Stomach (tissue), 9 donors: ENCODE data around the gene GUCY1A1. TPM values are rescaled to one million over a fixed set of nuclear protein-coding genes. Genes with fewer than 3 reads are reported as not detected.

Experiments used
- DNase-seq, 2 donors: peaks; one replicate each; pipeline versions ENCODE4 v3.0.0 to v3.0.0-alpha.2; 2013 to 2019
- H3K27ac ChIP-seq, 5 donors: fragments of 200-600 bp in 4 of 5; sonication (generic) in 4 of 5; one replicate each; pipeline ENCODE4 v1.5.1; 2013 to 2019; ENCODE audit warnings: mild to moderate bottlenecking in 1 of 5, moderate library complexity in 1 of 5
- H3K27me3 ChIP-seq, 3 donors: fragments of 200-600 bp; sonication (generic); one replicate each; pipeline ENCODE4 v1.5.1; 2017 to 2019; ENCODE audit warnings: mixed run types in 1 of 3
- H3K36me3 ChIP-seq, 4 donors: fragments of 200-600 bp; sonication (generic); 1 replicate in 3 of 4; 2 replicates in 1 of 4; pipeline ENCODE4 v1.5.1; 2016 to 2019
- H3K4me1 ChIP-seq, 4 donors: fragments of 200-600 bp; sonication (generic); one replicate each; pipeline ENCODE4 v1.5.1; 2016 to 2019
- H3K4me3 ChIP-seq, 4 donors: fragments of 200-600 bp; sonication (generic) in 3 of 4; one replicate each; pipeline ENCODE4 v1.5.1; 2016 to 2019; ENCODE audit warnings: mild to moderate bottlenecking in 1 of 4
- H3K9me3 ChIP-seq, 4 donors: fragments of 200-600 bp; sonication (generic); one replicate each; pipeline ENCODE4 v1.5.1; 2016 to 2019
- EP300 ChIP-seq: sonication (generic); formaldehyde crosslinking; IDR thresholded peaks from one replicate; pipeline ENCODE4 v1.6.1; 2017; ENCODE audit warnings: antibody characterized with exemption
- POLR2A ChIP-seq, 4 donors: fragments of 450-650 bp; IDR thresholded peaks; one replicate each; pipeline ENCODE4 v1.6.1; 2016; ENCODE audit warnings: antibody characterized with exemption in 4 of 4, control low read depth in 2 of 4, mild to moderate bottlenecking in 1 of 4, moderate library complexity in 1 of 4
- POLR2AphosphoS5 ChIP-seq, 3 donors: sonication (generic); formaldehyde crosslinking; IDR thresholded peaks; one replicate each; pipeline ENCODE4 v1.6.1; 2016; ENCODE audit warnings: antibody characterized with exemption in 3 of 3
- WGBS, 5 donors: extraction: QIAGEN DNeasy Blood & Tissue Kit in 3 of 5; methylation state at CpG; one replicate each; pipeline versions ENCODE4 v1.1.5 to v1.1.7; 2013 to 2018; 5-methylcytosine and 5-hydroxymethylcytosine counted together
- intact Hi-C: fragments of 100-400 bp; cut with DNase I; formaldehyde crosslinking; loops from one replicate; pipeline ENCODE4 v1.15.1; 2023; ENCODE audit warnings: low total_unique reads
- polyA plus RNA-seq, 3 donors: library from polyadenylated mRNA; stranded (reverse); fragments of 200-250 nt; gene quantifications; one replicate each; pipeline ENCODE4 v1.2.3, GENCODE V29; 2013
- total RNA-seq, 5 donors: library from RNA; depleted of rRNA; stranded (reverse); fragments of >200 nt; gene quantifications; one replicate each; pipeline versions ENCODE4 v1.1.0 to v1.2.3, GENCODE V29; 2014 to 2016
- TF ChIP-seq, protein P1 (sequence below), 7 experiments: fragments of 450-650 bp in 4 of 7; fragments of 200-600 bp in 3 of 7; sonication (generic) in 3 of 7; IDR thresholded peaks; one replicate each; pipeline ENCODE4 v1.5.1; 2016 to 2019; ENCODE audit warnings: antibody characterized with exemption in 7 of 7, control low read depth in 2 of 7, mild to moderate bottlenecking in 1 of 7
- donor health status: healthy with polysubstance abuse.
- donor health status: Bipolar disorder and iron deficiency.
- donor health status: healthy.

The GUCY1A1 gene
- total and polyA plus RNA-seq, 8 donors = 4.1 to 49.1 (median 12.2) TPM

DNA sequence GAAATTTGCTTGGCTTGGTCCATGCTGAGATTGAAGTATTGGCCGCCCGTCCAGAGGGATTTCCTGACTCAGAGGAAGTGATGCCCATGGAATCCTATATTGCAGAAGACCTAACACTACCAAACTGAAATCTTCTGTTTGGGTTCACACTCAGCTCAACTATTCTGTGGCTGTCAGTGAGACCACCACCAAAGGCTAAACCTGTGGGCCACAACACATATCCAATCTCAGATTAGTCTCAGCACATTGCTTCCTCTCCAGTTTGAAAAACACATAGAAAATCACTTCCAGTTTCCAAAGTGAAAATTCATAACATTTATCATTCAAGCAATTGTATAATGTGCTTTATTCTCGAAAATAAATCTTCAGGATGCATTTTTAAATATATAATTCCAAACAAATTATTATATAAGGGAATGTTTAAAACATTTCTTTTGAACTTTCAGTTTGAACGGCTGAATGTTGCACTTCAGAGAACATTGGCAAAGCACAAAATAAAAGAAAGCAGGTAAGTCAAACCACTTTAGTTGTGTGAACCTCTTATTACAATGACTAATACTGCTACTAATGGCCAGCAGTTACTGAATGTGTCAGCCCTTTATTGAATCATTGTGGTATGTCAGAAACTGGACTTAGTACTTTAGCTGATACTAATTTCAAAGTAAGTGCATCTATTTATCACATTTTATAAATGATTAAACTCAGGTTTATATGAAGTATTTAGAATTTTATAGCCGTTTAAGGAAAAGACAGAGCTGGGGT, 37.0 kb downstream of the GUCY1A1 start:
- Histone ChIP-seq H3K27me3 (no peaks in the 10 kb centered on the region), H3K4me3 (no peak overlapping the region), H3K9me3 (peaks cover 0 to under 1% (median 0%) of the 10 kb centered on the region in 4 donors), H3K27ac (no peak overlapping the region), H3K4me1 (peaks cover 0 to 11% (median 0%) of the 10 kb centered on the region in 4 donors), H3K36me3 (peaks cover 0 to 6% (median under 1%) of the 10 kb centered on the region in 4 donors)
- 72 to 83% (median 79%) methylated on average over 5 of the region's 5 CpGs for WGBS, 5 donors
- TF ChIP-seq POLR2AphosphoS5 (IDR thresholded peaks at IDR 0.05) = no peak
- no peak for TF ChIP-seq EP300
- TF ChIP-seq POLR2A (IDR thresholded peaks at IDR 0.05) = no peak
- TF ChIP-seq, protein P1, sequence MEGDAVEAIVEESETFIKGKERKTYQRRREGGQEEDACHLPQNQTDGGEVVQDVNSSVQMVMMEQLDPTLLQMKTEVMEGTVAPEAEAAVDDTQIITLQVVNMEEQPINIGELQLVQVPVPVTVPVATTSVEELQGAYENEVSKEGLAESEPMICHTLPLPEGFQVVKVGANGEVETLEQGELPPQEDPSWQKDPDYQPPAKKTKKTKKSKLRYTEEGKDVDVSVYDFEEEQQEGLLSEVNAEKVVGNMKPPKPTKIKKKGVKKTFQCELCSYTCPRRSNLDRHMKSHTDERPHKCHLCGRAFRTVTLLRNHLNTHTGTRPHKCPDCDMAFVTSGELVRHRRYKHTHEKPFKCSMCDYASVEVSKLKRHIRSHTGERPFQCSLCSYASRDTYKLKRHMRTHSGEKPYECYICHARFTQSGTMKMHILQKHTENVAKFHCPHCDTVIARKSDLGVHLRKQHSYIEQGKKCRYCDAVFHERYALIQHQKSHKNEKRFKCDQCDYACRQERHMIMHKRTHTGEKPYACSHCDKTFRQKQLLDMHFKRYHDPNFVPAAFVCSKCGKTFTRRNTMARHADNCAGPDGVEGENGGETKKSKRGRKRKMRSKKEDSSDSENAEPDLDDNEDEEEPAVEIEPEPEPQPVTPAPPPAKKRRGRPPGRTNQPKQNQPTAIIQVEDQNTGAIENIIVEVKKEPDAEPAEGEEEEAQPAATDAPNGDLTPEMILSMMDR (IDR thresholded peaks at IDR 0.05) = no peak
- peak in 1 of 2 donors; percentile 21 for DNase-seq
- intact Hi-C loops = no loop called here

DNA sequence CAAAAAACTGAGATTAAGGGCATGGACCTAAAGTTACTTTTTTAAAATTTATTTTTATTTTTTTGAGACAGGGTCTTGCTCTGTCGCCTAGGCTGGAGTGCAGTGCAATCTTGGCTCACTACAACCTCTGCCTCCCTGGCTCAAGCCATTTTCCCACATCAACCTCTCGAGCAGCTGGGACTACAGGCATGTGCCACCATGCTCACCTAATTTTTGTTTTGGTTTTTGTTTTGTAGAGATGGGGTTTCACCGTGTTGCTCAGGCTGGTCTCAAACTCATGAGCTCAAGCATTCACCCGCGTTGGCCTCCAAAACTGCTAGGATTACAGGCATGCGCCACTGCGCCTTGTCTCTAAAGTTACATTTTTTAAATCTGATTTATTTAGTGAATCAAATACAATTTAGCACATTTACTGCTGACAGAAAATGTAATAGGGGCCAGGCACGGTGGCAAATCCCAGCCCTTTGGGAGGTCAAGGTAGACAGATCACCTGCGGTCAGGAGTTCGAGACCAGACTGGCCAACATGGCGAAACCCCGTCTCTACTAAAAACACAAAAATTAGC, 38.3 kb downstream of the GUCY1A1 start:
- WGBS, 5 donors = 87 to 95% (median 91%) methylated on average over 12 of the region's 12 CpGs
- Histone ChIP-seq H3K4me1 (peaks cover 0 to 11% (median 0%) of the 10 kb centered on the region in 4 donors), H3K9me3 (no peaks in the 10 kb centered on the region), H3K27ac (no peak overlapping the region), H3K36me3 (peaks cover 0 to 4% (median 0%) of the 10 kb centered on the region in 4 donors), H3K4me3 (no peak overlapping the region), H3K27me3 (no peaks in the 10 kb centered on the region)
- DNase-seq = no peak
- intact Hi-C loops = no loop called here
- TF ChIP-seq, protein P1 (IDR thresholded peaks at IDR 0.05) = no peak
- no peak for TF ChIP-seq POLR2AphosphoS5 (IDR thresholded peaks at IDR 0.05)
- no peak for TF ChIP-seq POLR2A (IDR thresholded peaks at IDR 0.05)
- no peak for TF ChIP-seq EP300

DNA sequence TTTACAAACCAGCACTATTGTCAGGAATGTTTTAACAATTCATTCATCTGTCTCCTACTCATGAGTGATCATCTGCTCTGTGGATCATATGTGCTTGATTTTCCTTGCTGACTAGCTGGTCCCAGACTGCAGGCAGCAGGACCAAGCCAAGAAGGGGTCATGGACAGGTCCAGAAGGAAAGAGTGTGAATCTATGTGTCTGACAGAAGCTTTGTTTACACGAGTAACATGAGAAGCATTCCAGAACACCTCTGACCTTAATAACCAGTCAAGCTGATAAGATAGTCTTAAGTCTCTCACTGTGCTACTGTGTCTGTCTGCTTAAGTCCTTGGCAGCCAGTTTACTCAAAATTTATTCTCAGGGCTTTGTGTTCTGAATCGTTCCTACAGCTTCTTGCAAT, 39.0 kb downstream of the GUCY1A1 start:
- intact Hi-C loops = no loop called here
- Histone ChIP-seq H3K4me1 (peaks cover 0 to 11% (median 0%) of the 10 kb centered on the region in 4 donors), H3K36me3 (peaks cover 0 to 8% (median 0%) of the 10 kb centered on the region in 4 donors), H3K27me3 (no peaks in the 10 kb centered on the region), H3K4me3 (no peak overlapping the region), H3K9me3 (no peaks in the 10 kb centered on the region), H3K27ac (no peak overlapping the region)
- peak in 1 of 2 donors; percentile 34 for DNase-seq
- WGBS, 5 donors = 10 to 23% (median 17%) methylated on average over 2 of the region's 2 CpGs
- TF ChIP-seq EP300 (no peak), POLR2AphosphoS5 (IDR thresholded peaks at IDR 0.05) (no peak), POLR2A (IDR thresholded peaks at IDR 0.05) (no peak)
- TF ChIP-seq, protein P1 (IDR thresholded peaks at IDR 0.05) = no peak

DNA sequence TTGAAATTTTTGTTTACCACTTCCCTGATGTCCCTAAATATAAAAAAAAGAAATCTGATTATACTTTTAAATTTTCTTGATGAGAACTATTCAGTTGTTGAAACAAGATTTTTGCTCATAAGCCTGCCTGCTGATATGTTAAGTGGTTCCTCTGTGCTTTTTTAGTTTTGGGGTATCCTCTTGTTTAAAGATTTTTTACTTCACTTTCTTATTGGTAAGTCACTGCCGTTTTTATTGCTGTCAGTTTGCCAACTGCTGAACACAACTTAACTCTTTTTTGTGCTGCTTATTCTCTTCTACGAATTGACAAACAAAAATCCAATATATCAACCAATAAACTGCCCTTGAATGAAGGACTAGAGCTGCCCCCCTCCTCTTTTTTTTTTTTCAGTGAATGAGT, 39.5 kb downstream of the GUCY1A1 start:
- Histone ChIP-seq H3K27ac (no peak overlapping the region), H3K4me3 (no peak overlapping the region), H3K36me3 (peaks cover 0 to 13% (median 0%) of the 10 kb centered on the region in 4 donors), H3K9me3 (no peaks in the 10 kb centered on the region), H3K27me3 (no peaks in the 10 kb centered on the region), H3K4me1 (peaks cover 0 to 11% (median 0%) of the 10 kb centered on the region in 4 donors)
- no peak for TF ChIP-seq POLR2AphosphoS5 (IDR thresholded peaks at IDR 0.05)
- TF ChIP-seq POLR2A (IDR thresholded peaks at IDR 0.05) = no peak
- TF ChIP-seq EP300 = no peak
- TF ChIP-seq, protein P1 (IDR thresholded peaks at IDR 0.05) = no peak
- 32 to 41% (median 36%) methylated on average over 2 of the region's 2 CpGs for WGBS, 5 donors
- DNase-seq = no peak
- intact Hi-C loops = no loop called here
